Uterus (tissue), 4 donors: Measurements from ENCODE around the gene PIK3CB. TPM values are rescaled to one million over a fixed set of nuclear protein-coding genes. Genes with fewer than 3 reads are reported as not detected.

Experiments used
- DNase-seq, 2 donors: peaks; one replicate each; pipeline ENCODE4 v3.0.0-alpha.2; 2019 to 2020
- H3K27ac ChIP-seq, 2 donors: fragments of 200-600 bp; sonication (generic); 1 replicate in 1 of 2; 2 replicates in 1 of 2; pipeline ENCODE4 v1.5.1; 2016 to 2018
- H3K27me3 ChIP-seq, 2 donors: fragments of 200-600 bp; sonication (generic); one replicate each; pipeline ENCODE4 v1.5.1; 2018 to 2019; ENCODE audit warnings: control low read depth in 1 of 2
- H3K36me3 ChIP-seq, 2 donors: fragments of 200-600 bp; sonication (generic); one replicate each; pipeline ENCODE4 v1.5.1; 2019; ENCODE audit warnings: control low read depth in 1 of 2
- H3K4me1 ChIP-seq, 2 donors: fragments of 200-600 bp; sonication (generic); one replicate each; pipeline ENCODE4 v1.5.1; 2018 to 2019; ENCODE audit warnings: control low read depth in 1 of 2
- H3K4me3 ChIP-seq, 2 donors: fragments of 200-600 bp; sonication (generic); 1 replicate in 1 of 2; 2 replicates in 1 of 2; pipeline ENCODE4 v1.5.1; 2018 to 2019; ENCODE audit warnings: mild to moderate bottlenecking in 1 of 2
- H3K9me3 ChIP-seq, 2 donors: fragments of 200-600 bp; sonication (generic); one replicate each; pipeline ENCODE4 v1.5.1; 2019; ENCODE audit warnings: control low read depth in 1 of 2
- CTCF ChIP-seq, 4 experiments: fragments of 200-600 bp in 2 of 4; fragments of 450-650 bp in 2 of 4; sonication (generic) in 2 of 4; IDR thresholded peaks; one replicate each; pipeline ENCODE4 v1.5.1; 2016 to 2019; ENCODE audit warnings: antibody characterized with exemption in 4 of 4, mild to moderate bottlenecking in 2 of 4, moderate library complexity in 1 of 4
- POLR2A ChIP-seq, 2 donors: fragments of 450-650 bp; IDR thresholded peaks; one replicate each; pipeline ENCODE4 v1.6.1; 2016; ENCODE audit warnings: antibody characterized with exemption in 2 of 2, mild to moderate bottlenecking in 1 of 2, moderate library complexity in 1 of 2
- intact Hi-C: fragments of 100-400 bp; cut with DNase I; formaldehyde crosslinking; loops from one replicate; pipeline ENCODE4 v1.15.1; 2023; ENCODE audit warnings: low total_unique reads
- total RNA-seq, 4 donors: library from RNA; depleted of rRNA in 3 of 4; stranded (reverse); fragments of >200 nt in 3 of 4; gene quantifications; one replicate each; pipeline versions ENCODE4 v1.1.0 to v1.2.4, GENCODE V29; 2014 to 2023
- donor health status: DM: yes; HTN: yes; CAD: no.

Gene PIK3CB
- total RNA-seq, 4 donors from 2014 or later, result 5.6 to 37.5 (median 17.0) TPM

- no peaks in the 10 kb centered on the region for H3K27me3 ChIP-seq
- no peak for DNase-seq
- no peaks in the 10 kb centered on the region for H3K36me3 ChIP-seq
- no peak overlapping the region for H3K4me3 ChIP-seq
- peaks cover 0 to 5% of the 10 kb centered on the region in 2 donors for H3K4me1 ChIP-seq
- TF ChIP-seq CTCF (IDR thresholded peaks at IDR 0.05) (no peak), POLR2A (IDR thresholded peaks at IDR 0.05) (no peak)
- no peaks in the 10 kb centered on the region for H3K9me3 ChIP-seq
- H3K27ac ChIP-seq, result no peak overlapping the region
- intact Hi-C loops, result no loop called here
Measured at GRCh38 chr3:138769616-138770015, 65.1 kb downstream of the PIK3CB start.

- Histone ChIP-seq H3K4me1 (no peaks in the 10 kb centered on the region), H3K9me3 (no peaks in the 10 kb centered on the region), H3K27me3 (no peaks in the 10 kb centered on the region), H3K36me3 (no peaks in the 10 kb centered on the region), H3K4me3 (no peak overlapping the region), H3K27ac (no peak overlapping the region)
- intact Hi-C loops, result no loop called here
- TF ChIP-seq POLR2A (IDR thresholded peaks at IDR 0.05) (no peak), CTCF (IDR thresholded peaks at IDR 0.05) (no peak)
- DNase-seq, result no peak
Measured at GRCh38 chr3:138768946-138769345, 65.8 kb downstream of the PIK3CB start.

GRCh38 chr3:138768125-138768524 is 66.6 kb downstream of the PIK3CB start:
- H3K27ac ChIP-seq, result no peak overlapping the region
- H3K4me3 ChIP-seq, result no peak overlapping the region
- no peaks in the 10 kb centered on the region for H3K4me1 ChIP-seq
- no peaks in the 10 kb centered on the region for H3K27me3 ChIP-seq
- no peak for DNase-seq
- TF ChIP-seq CTCF (IDR thresholded peaks at IDR 0.05) (no peak), POLR2A (IDR thresholded peaks at IDR 0.05) (no peak)
- intact Hi-C loops, result no loop called here
- no peaks in the 10 kb centered on the region for H3K36me3 ChIP-seq
- no peaks in the 10 kb centered on the region for H3K9me3 ChIP-seq

GRCh38 chr3:138767498-138768104 is 67.1 kb downstream of the PIK3CB start:
- H3K4me3 ChIP-seq, result no peak overlapping the region
- no peaks in the 10 kb centered on the region for H3K36me3 ChIP-seq
- no peaks in the 10 kb centered on the region for H3K4me1 ChIP-seq
- no peak overlapping the region for H3K27ac ChIP-seq
- intact Hi-C loops, result no loop called here
- TF ChIP-seq POLR2A (IDR thresholded peaks at IDR 0.05) (no peak), CTCF (IDR thresholded peaks at IDR 0.05) (no peak)
- DNase-seq, result no peak
- no peaks in the 10 kb centered on the region for H3K9me3 ChIP-seq
- no peaks in the 10 kb centered on the region for H3K27me3 ChIP-seq

GRCh38 chr3:138761002-138761401 is 73.7 kb downstream of the PIK3CB start:
- intact Hi-C loops, result no loop called here

More at GRCh38 chr3:138761002-138761401, 73.7 kb downstream of the PIK3CB start:
- Histone ChIP-seq H3K4me1 (no peaks in the 10 kb centered on the region), H3K9me3 (no peaks in the 10 kb centered on the region), H3K36me3 (no peaks in the 10 kb centered on the region), H3K27ac (no peak overlapping the region), H3K4me3 (no peak overlapping the region), H3K27me3 (no peaks in the 10 kb centered on the region)
- TF ChIP-seq CTCF (IDR thresholded peaks at IDR 0.05), result no peak
- no peak for TF ChIP-seq POLR2A (IDR thresholded peaks at IDR 0.05)
- DNase-seq, result no peak
